Peyer's patch (tissue), 4 donors: Measurements from ENCODE around the gene ATP5IF1. TPM values are rescaled to one million over a fixed set of nuclear protein-coding genes. Genes with fewer than 3 reads are reported as not detected.
A peak's percentile ranks its signal among the peaks of the same experiment; 100 is the strongest.

ENCODE experiments used
- DNase-seq, 3 donors: peaks; one replicate each; pipeline ENCODE4 v3.0.0-alpha.2; 2017 to 2019
- H3K27ac ChIP-seq, 4 donors: fragments of 200-600 bp; sonication (generic); one replicate each; pipeline ENCODE4 v1.5.1; 2016 to 2019
- H3K27me3 ChIP-seq, 2 donors: fragments of 200-600 bp; sonication (generic); one replicate each; pipeline ENCODE4 v1.5.1; 2019
- H3K36me3 ChIP-seq, 3 donors: fragments of 200-600 bp; sonication (generic); one replicate each; pipeline ENCODE4 v1.5.1; 2016 to 2019
- H3K4me1 ChIP-seq, 4 donors: fragments of 200-600 bp; sonication (generic); one replicate each; pipeline ENCODE4 v1.5.1; 2016 to 2019
- H3K4me3 ChIP-seq, 4 donors: fragments of 200-600 bp; sonication (generic); 1 replicate in 3 of 4; 2 replicates in 1 of 4; pipeline ENCODE4 v1.5.1; 2016 to 2019; ENCODE audit warnings: mild to moderate bottlenecking in 1 of 4
- H3K9me3 ChIP-seq, 4 donors: fragments of 200-600 bp; sonication (generic); one replicate each; pipeline ENCODE4 v1.5.1; 2016 to 2019; ENCODE audit warnings: mild to moderate bottlenecking in 1 of 4
- POLR2A ChIP-seq, 2 donors: fragments of 450-650 bp; IDR thresholded peaks; one replicate each; pipeline ENCODE4 v1.5.1; 2017; ENCODE audit warnings: antibody characterized with exemption in 2 of 2, mild to moderate bottlenecking in 2 of 2, moderate library complexity in 2 of 2
- total RNA-seq, 4 donors: library from RNA; depleted of rRNA; stranded (reverse); fragments of >200 nt; gene quantifications; one replicate each; pipeline ENCODE4 v1.1.0, GENCODE V29; 2016
- TF ChIP-seq, protein P1 (sequence below), 6 experiments: fragments of 450-650 bp in 4 of 6; fragments of 200-600 bp in 2 of 6; sonication (generic) in 1 of 6; IDR thresholded peaks; one replicate each; pipeline ENCODE4 v1.5.1; 2017 to 2019; ENCODE audit warnings: antibody characterized with exemption in 6 of 6, mild to moderate bottlenecking in 3 of 6, moderate library complexity in 1 of 6

The ATP5IF1 gene
- total RNA-seq, 4 donors from 2014 or later: 180 to 381 (median 358) TPM

DNA sequence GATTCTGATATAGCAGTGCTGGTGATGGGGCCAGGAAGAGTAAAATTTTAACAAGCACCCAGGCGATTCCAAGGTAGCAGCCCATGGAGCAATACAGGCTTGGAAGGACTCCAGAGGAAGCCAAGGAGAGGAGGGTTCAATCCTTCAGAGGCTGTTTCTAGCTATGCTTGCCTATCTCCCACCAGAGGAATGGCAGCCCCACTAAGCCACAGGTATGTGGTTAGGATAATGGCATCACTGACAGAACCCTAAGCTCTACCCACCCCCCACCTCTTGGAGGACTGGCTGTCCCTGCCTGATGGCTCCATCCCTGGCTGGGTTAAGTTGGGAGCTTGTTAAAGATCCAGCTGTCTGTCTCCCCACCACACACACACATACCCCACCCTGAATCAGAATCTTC lies 40.1 kb upstream of the ATP5IF1 start:
- Histone ChIP-seq H3K9me3 (no peaks in the 10 kb centered on the region), H3K36me3 (peaks cover 0 to 32% (median 0%) of the 10 kb centered on the region in 3 donors), H3K27ac (no peak overlapping the region), H3K4me3 (no peak overlapping the region), H3K4me1 (peaks cover 0 to 18% (median 8%) of the 10 kb centered on the region in 4 donors), H3K27me3 (no peaks in the 10 kb centered on the region)
- DNase-seq: no peak
- TF ChIP-seq, protein P1, sequence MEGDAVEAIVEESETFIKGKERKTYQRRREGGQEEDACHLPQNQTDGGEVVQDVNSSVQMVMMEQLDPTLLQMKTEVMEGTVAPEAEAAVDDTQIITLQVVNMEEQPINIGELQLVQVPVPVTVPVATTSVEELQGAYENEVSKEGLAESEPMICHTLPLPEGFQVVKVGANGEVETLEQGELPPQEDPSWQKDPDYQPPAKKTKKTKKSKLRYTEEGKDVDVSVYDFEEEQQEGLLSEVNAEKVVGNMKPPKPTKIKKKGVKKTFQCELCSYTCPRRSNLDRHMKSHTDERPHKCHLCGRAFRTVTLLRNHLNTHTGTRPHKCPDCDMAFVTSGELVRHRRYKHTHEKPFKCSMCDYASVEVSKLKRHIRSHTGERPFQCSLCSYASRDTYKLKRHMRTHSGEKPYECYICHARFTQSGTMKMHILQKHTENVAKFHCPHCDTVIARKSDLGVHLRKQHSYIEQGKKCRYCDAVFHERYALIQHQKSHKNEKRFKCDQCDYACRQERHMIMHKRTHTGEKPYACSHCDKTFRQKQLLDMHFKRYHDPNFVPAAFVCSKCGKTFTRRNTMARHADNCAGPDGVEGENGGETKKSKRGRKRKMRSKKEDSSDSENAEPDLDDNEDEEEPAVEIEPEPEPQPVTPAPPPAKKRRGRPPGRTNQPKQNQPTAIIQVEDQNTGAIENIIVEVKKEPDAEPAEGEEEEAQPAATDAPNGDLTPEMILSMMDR (IDR thresholded peaks at IDR 0.05): no peak
- no peak for TF ChIP-seq POLR2A (IDR thresholded peaks at IDR 0.05)

DNA sequence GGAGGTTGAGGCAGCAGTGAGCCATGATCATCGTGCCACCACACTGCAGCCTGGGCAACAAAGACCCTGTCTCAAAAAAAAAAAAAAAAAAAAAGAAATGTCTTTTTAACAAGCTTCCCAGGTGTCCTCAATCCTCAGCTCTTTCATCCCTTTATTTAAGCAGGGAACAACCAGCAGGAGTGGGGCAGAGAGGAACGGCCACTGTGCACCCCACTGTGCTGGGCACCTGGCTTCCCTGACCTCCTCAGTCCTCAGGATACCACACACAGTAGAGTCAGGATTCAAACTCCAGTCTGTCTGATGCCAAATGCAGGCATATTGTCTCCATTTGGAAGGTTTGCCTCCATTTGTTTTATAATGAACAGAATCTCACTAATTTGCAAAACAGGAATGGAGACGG lies 39.6 kb upstream of the ATP5IF1 start:
- no peak overlapping the region for H3K27ac ChIP-seq
- DNase-seq: no peak
- no peak for TF ChIP-seq POLR2A (IDR thresholded peaks at IDR 0.05)
- TF ChIP-seq, protein P1 (IDR thresholded peaks at IDR 0.05): no peak
- peaks cover 0 to 37% (median 0%) of the 10 kb centered on the region in 3 donors for H3K36me3 ChIP-seq
- no peak overlapping the region for H3K4me3 ChIP-seq
- H3K4me1 ChIP-seq: peaks cover 0 to 18% (median 8%) of the 10 kb centered on the region in 4 donors
- H3K9me3 ChIP-seq: no peaks in the 10 kb centered on the region
- H3K27me3 ChIP-seq: no peaks in the 10 kb centered on the region

DNA sequence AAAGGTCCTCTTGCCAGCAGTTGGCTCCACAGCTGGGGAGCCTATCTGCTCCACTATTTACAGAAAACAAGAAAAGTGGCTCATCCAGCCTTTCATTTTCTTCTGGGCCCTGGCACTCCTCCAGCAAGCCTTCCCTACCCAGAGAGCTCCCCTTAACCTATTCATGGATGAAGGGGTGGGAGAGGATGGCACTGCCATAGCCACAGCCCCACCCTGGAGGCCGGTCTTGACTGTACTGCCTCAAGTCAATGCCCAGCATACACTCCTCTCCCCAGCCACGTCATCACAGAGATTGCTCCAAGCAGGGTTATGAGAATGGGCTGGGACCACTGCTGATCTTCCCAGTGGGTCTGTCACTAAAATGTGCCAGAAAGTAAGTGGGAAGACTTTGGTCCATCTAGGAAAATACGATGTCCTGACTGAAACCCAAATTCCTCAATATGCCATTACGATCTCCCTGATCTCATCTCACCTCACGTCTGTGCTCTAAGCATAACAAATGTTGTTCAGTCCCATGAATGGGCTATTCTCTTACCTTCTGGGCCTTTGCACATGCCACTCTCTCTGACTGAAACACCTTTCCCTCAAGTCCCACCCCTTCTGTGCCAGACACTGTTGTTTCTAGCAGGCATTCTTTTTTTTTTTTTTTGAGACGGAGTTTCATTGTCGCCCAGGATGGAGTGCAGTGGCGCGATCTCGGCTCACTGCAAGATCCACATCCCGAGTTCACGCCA lies 38.1 kb upstream of the ATP5IF1 start:
- no peak overlapping the region for H3K27ac ChIP-seq
- DNase-seq: no peak
- no peaks in the 10 kb centered on the region for H3K9me3 ChIP-seq
- peaks cover 0 to 18% (median 8%) of the 10 kb centered on the region in 4 donors for H3K4me1 ChIP-seq
- no peaks in the 10 kb centered on the region for H3K27me3 ChIP-seq
- TF ChIP-seq, protein P1 (IDR thresholded peaks at IDR 0.05): no peak
- no peak for TF ChIP-seq POLR2A (IDR thresholded peaks at IDR 0.05)
- H3K4me3 ChIP-seq: no peak overlapping the region
- peaks cover 0 to 52% (median 0%) of the 10 kb centered on the region in 3 donors for H3K36me3 ChIP-seq

DNA sequence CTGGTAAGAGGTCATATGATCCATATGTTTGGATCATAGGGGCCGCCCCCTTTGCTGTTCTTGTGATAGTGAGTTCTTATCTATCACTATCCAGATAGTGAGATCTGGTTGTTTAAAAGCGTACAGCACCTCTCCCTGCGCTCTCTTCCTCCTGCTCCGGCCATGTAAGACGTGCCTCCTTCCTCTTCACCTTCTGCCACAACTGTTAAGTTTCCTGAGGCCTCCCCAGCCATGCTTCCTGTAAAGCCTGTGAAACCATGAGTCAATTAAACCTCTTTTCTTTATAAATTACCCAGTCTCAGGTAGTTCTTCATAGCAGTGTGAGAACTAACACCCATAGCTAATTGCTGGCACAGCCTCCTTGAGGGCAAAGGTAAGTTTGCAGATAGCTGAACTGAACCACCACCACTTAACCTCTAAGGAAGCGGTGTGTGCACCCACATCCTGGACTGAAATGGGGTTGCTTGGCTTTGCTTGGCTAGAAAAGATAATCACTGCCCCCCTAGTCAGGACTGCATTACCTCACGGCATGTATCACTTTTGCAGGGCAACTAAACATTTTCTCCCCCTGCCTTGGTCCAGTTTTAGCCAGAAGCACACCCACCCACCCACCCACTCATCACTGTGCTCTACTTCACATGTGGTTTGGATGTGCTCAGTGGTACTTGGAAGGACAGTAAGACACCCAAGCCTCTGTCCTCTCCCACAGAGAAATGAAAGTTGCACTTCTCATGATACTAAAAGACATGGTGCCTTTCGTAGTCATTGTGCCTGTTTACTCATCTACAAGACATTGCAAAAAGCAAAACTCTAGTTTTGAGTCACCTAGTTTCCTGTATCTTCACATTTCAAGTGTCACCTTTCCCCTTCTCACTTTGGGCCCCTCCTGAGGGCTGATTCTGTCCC lies 36.3 kb upstream of the ATP5IF1 start:
- peak overlapping the region; percentile 10 to 70 (median 40) for H3K27ac ChIP-seq
- DNase-seq: peak in 2 of 3 donors; percentile 64 to 87

DNA sequence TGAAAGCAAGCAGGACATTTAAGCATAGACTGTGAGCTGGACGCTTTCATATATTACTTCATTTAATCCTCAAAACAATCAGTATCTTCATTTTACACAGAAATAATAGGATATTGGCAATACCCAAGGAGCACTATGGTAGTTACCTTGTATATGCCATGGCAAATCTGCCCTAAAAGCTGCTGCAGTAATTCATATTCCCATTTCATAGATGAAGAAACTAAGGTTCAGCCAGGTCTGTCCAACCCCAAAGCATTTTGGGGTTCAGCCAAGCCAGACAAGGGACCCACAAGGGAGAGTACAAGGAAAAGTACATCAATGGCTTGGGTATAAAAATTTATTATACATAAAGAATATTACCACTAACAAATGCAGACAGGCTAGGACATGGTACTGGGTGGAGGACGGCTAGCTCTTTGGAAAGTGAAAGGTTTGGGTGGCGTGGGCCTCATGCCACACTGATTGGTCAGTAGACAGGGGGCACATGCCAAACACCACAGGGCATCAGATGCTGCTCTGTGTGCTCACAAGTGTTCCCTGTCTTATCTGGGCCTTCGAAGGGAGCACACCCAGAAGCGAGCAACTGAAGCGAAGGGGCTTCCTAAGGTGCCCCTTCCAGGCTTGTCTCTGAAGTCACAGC lies 35.6 kb upstream of the ATP5IF1 start:
- Histone ChIP-seq H3K27ac (peak overlapping the region in 1 of 4 donors; percentile 52), H3K4me1 (peaks cover 0 to 18% (median 10%) of the 10 kb centered on the region in 4 donors), H3K4me3 (no peak overlapping the region), H3K27me3 (no peaks in the 10 kb centered on the region), H3K9me3 (no peaks in the 10 kb centered on the region), H3K36me3 (peaks cover 0 to 75% (median 0%) of the 10 kb centered on the region in 3 donors)
- TF ChIP-seq, protein P1 (IDR thresholded peaks at IDR 0.05): no peak
- no peak for TF ChIP-seq POLR2A (IDR thresholded peaks at IDR 0.05)
- DNase-seq: no peak

More for the DNA sequence above, 36.3 kb upstream of the ATP5IF1 start:
- no peak overlapping the region for H3K4me3 ChIP-seq
- no peaks in the 10 kb centered on the region for H3K27me3 ChIP-seq
- peaks cover 0 to 70% (median 0%) of the 10 kb centered on the region in 3 donors for H3K36me3 ChIP-seq
- H3K4me1 ChIP-seq: peaks cover 0 to 18% (median 8%) of the 10 kb centered on the region in 4 donors
- H3K9me3 ChIP-seq: no peaks in the 10 kb centered on the region
- TF ChIP-seq POLR2A (IDR thresholded peaks at IDR 0.05): no peak
- TF ChIP-seq, protein P1 (IDR thresholded peaks at IDR 0.05): peak in 4 of 6 experiments; percentile 16 to 38 (median 34)
